AG04450 (cell line): ENCODE results near the gene MEIS2. TPM values are rescaled to one million over a fixed set of nuclear protein-coding genes. Genes with fewer than 3 reads are reported as not detected.

ENCODE experiments used
- CTCF ChIA-PET: fragments of 300-600, 350-600 bp; formaldehyde crosslinking; extraction: SDS; loops from one replicate; lab custom pipeline; 2022; ENCODE audit warnings: antibody characterized with exemption, inconsistent platforms; lab: Charles Lee
- POLR2A ChIA-PET: fragments of 350-600 bp; formaldehyde crosslinking; extraction: SDS; loops from one replicate; lab custom pipeline; 2021; ENCODE audit warnings: antibody characterized with exemption, inconsistent platforms; lab: Yijun Ruan, JAX
- DNase-seq: peaks from one replicate; pipeline ENCODE4 v3.0.0-alpha.2; 2011; ENCODE audit warnings: low read depth, low spot score
- H3K27ac ChIP-seq: one replicate; pipeline ENCODE4 v1.5.1; 2012; ENCODE audit warnings: low read depth, low read length, control low read depth
- H3K27me3 ChIP-seq: one replicate; pipeline ENCODE4 v1.6.0; 2012; ENCODE audit warnings: low read length; ENCODE audit not compliant: control insufficient read depth, insufficient read depth
- H3K4me3 ChIP-seq: 2 replicates; pipeline ENCODE4 v1.5.1; 2011; ENCODE audit warnings: mild to moderate bottlenecking, low read depth, low read length, control low read depth
- H3K9me3 ChIP-seq: 2 replicates; pipeline ENCODE4 v1.5.1; 2012; ENCODE audit warnings: low read length; ENCODE audit not compliant: control insufficient read depth, insufficient read depth
- polyA plus RNA-seq: library from polyadenylated mRNA; depleted of rRNA; stranded (reverse); fragments of >200 nt; gene quantifications from 2 replicates; pipeline ENCODE4 v1.2.3, GENCODE V29; 2011
- TF ChIP-seq, protein P1 (sequence below): IDR thresholded peaks from 2 replicates; pipeline ENCODE4 v1.5.1; 2011; ENCODE audit warnings: low read depth, low read length, control low read depth, inconsistent platforms

Gene MEIS2
- polyA plus RNA-seq, 1 experiment, result 31.7 TPM

GRCh38 chr15:36866896-36867295, 233.5 kb downstream of the MEIS2 start:
- POLR2A ChIA-PET, result no interaction called here
- CTCF ChIA-PET, result interaction anchor here (0.5 kb wide), 1 partner anchor 14 kb away, joined by 3 read pairs; no protein-coding TSS in a partner anchor
- no peak overlapping the region for H3K27ac ChIP-seq
- no peak for DNase-seq
- TF ChIP-seq, protein P1, sequence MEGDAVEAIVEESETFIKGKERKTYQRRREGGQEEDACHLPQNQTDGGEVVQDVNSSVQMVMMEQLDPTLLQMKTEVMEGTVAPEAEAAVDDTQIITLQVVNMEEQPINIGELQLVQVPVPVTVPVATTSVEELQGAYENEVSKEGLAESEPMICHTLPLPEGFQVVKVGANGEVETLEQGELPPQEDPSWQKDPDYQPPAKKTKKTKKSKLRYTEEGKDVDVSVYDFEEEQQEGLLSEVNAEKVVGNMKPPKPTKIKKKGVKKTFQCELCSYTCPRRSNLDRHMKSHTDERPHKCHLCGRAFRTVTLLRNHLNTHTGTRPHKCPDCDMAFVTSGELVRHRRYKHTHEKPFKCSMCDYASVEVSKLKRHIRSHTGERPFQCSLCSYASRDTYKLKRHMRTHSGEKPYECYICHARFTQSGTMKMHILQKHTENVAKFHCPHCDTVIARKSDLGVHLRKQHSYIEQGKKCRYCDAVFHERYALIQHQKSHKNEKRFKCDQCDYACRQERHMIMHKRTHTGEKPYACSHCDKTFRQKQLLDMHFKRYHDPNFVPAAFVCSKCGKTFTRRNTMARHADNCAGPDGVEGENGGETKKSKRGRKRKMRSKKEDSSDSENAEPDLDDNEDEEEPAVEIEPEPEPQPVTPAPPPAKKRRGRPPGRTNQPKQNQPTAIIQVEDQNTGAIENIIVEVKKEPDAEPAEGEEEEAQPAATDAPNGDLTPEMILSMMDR, result no peak
- no peaks in the 10 kb centered on the region for H3K9me3 ChIP-seq
- no peak overlapping the region for H3K4me3 ChIP-seq
- no peaks in the 10 kb centered on the region for H3K27me3 ChIP-seq

DNA sequence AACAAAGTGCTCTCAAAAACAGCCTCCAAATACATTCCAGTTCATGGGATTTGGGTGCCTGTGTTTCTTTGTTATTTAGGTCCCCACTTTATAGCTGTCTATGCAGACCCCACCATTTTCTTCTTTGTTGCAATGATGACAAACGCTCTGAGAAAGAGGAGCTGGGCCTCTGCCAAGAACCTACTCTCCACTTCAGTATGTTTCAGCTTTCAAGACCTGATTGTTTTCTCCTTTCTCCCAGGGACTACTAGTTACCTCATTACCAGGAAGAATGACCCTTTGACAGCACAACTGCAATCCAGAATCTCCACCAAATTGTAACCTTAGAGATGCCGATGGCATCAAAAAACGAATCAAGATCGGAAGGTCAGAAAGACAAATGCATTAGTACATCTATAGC, 236.8 kb downstream of the MEIS2 start:
- Histone ChIP-seq H3K4me3 (no peak overlapping the region), H3K9me3 (no peaks in the 10 kb centered on the region), H3K27me3 (no peaks in the 10 kb centered on the region), H3K27ac (no peak overlapping the region)
- no peak for DNase-seq
- POLR2A ChIA-PET, result no interaction called here
- CTCF ChIA-PET, result no interaction called here
- TF ChIP-seq, protein P1, result no peak

- DNase-seq, result no peak
- Histone ChIP-seq H3K27me3 (no peaks in the 10 kb centered on the region), H3K9me3 (no peaks in the 10 kb centered on the region), H3K4me3 (no peak overlapping the region), H3K27ac (no peak overlapping the region)
- TF ChIP-seq, protein P1, result no peak
- ChIA-PET CTCF (interaction anchor here (0.7 kb wide), 1 partner anchor 22 kb away, joined by 4 read pairs; no protein-coding TSS in a partner anchor), POLR2A (no interaction called here)
These were observed 239.6 kb downstream of the MEIS2 start for GRCh38 chr15:36860792-36861191.

- ChIA-PET POLR2A (no interaction called here), CTCF (no interaction called here)
- no peak for DNase-seq
- H3K9me3 ChIP-seq, result no peaks in the 10 kb centered on the region
- H3K27ac ChIP-seq, result no peak overlapping the region
- H3K27me3 ChIP-seq, result no peaks in the 10 kb centered on the region
- no peak overlapping the region for H3K4me3 ChIP-seq
- TF ChIP-seq, protein P1, result no peak
These were observed 241.9 kb downstream of the MEIS2 start for GRCh38 chr15:36858423-36858822.

GRCh38 chr15:36856339-36856973, 243.9 kb downstream of the MEIS2 start:
- Histone ChIP-seq H3K9me3 (no peaks in the 10 kb centered on the region), H3K27ac (no peak overlapping the region), H3K27me3 (no peaks in the 10 kb centered on the region), H3K4me3 (no peak overlapping the region)
- POLR2A ChIA-PET, result no interaction called here
- CTCF ChIA-PET, result no interaction called here
- TF ChIP-seq, protein P1, result no peak
- DNase-seq, result no peak
